Measurements from ENCODE around the gene ZCCHC7. TPM values are rescaled to one million over a fixed set of nuclear protein-coding genes. Genes with fewer than 3 reads are reported as not detected.

Gene ZCCHC7
- total and polyA plus RNA-seq, 2 experiments from 2014 or later: 29.8 to 38.8 TPM

DNA sequence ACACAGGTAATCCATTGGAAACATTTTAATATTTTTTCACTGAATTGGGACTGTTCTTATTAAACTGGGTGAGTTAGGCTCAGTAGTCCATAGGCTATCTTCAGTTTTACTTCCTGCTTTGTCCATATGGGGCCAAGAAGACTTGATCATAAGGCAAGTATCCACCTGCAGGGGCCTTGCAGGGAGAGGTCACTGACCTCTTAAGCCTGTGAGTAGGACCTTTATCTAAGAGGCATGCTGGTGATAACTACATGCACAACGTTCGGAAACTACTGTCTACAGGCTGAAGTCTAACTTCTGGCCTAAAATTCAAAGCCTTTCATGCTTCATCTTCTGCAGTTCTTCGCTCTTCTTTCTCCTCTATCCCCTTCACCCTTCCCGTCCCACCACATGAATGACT, 242.1 kb downstream of the ZCCHC7 start (continued):
- TF ChIP-seq, protein P1, sequence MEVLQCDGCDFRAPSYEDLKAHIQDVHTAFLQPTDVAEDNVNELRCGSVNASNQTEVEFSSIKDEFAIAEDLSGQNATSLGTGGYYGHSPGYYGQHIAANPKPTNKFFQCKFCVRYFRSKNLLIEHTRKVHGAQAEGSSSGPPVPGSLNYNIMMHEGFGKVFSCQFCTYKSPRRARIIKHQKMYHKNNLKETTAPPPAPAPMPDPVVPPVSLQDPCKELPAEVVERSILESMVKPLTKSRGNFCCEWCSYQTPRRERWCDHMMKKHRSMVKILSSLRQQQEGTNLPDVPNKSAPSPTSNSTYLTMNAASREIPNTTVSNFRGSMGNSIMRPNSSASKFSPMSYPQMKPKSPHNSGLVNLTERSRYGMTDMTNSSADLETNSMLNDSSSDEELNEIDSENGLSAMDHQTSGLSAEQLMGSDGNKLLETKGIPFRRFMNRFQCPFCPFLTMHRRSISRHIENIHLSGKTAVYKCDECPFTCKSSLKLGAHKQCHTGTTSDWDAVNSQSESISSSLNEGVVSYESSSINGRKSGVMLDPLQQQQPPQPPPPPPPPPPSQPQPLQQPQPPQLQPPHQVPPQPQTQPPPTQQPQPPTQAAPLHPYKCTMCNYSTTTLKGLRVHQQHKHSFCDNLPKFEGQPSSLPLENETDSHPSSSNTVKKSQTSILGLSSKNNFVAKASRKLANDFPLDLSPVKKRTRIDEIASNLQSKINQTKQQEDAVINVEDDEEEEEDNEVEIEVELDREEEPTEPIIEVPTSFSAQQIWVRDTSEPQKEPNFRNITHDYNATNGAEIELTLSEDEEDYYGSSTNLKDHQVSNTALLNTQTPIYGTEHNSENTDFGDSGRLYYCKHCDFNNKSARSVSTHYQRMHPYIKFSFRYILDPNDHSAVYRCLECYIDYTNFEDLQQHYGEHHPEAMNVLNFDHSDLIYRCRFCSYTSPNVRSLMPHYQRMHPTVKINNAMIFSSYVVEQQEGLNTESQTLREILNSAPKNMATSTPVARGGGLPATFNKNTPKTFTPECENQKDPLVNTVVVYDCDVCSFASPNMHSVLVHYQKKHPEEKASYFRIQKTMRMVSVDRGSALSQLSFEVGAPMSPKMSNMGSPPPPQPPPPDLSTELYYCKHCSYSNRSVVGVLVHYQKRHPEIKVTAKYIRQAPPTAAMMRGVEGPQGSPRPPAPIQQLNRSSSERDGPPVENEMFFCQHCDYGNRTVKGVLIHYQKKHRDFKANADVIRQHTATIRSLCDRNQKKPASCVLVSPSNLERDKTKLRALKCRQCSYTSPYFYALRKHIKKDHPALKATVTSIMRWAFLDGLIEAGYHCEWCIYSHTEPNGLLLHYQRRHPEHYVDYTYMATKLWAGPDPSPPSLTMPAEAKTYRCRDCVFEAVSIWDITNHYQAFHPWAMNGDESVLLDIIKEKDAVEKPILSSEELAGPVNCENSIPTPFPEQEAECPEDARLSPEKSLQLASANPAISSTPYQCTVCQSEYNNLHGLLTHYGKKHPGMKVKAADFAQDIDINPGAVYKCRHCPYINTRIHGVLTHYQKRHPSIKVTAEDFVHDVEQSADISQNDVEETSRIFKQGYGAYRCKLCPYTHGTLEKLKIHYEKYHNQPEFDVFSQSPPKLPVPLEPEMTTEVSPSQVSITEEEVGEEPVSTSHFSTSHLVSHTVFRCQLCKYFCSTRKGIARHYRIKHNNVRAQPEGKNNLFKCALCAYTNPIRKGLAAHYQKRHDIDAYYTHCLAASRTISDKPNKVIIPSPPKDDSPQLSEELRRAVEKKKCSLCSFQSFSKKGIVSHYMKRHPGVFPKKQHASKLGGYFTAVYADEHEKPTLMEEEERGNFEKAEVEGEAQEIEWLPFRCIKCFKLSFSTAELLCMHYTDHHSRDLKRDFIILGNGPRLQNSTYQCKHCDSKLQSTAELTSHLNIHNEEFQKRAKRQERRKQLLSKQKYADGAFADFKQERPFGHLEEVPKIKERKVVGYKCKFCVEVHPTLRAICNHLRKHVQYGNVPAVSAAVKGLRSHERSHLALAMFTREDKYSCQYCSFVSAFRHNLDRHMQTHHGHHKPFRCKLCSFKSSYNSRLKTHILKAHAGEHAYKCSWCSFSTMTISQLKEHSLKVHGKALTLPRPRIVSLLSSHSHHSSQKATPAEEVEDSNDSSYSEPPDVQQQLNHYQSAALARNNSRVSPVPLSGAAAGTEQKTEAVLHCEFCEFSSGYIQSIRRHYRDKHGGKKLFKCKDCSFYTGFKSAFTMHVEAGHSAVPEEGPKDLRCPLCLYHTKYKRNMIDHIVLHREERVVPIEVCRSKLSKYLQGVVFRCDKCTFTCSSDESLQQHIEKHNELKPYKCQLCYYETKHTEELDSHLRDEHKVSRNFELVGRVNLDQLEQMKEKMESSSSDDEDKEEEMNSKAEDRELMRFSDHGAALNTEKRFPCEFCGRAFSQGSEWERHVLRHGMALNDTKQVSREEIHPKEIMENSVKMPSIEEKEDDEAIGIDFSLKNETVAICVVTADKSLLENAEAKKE (CRISPR knock-in tag; IDR thresholded peaks at IDR 0.05): no peak

DNA sequence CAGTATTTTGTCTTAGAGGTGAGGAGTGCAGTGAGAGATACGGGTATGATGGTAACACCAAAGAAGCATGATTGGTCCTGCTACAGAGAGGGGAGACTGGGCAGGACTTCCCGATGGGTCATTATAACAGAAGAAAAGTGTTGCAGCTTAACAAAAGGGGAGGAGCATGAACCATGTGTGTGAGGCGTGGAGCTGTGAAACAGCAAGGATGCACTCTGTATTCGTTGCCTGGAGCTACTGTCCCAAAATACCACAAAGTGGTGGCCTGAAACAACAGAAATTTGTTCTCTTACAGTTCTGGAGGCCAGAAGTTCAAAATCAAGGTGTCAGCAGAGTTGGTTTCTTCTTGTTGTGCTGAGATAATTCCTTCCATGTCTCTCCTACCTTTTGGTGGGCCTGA, 242.8 kb downstream of the ZCCHC7 start:
- H3K36me3 ChIP-seq (ENCODE audit: insufficient read depth): no peaks in the 10 kb centered on the region
- no peak overlapping the region for H3K4me3 ChIP-seq
- no peak overlapping the region for H2AFZ ChIP-seq
- no peaks in the 10 kb centered on the region for H3K9me3 Mint-ChIP-seq
- no peaks in the 10 kb centered on the region for H3K36me3 Mint-ChIP-seq (ENCODE audit: low read depth)
- H3K4me3 Mint-ChIP-seq: no peak overlapping the region
- H3K27me3 Mint-ChIP-seq (ENCODE audit: insufficient read depth, low read depth, poor library complexity): peaks cover 2% of the 10 kb centered on the region
- H3K4me1 ChIP-seq (ENCODE audit: insufficient read depth): no peaks in the 10 kb centered on the region
- H3K9me2 ChIP-seq (ENCODE audit: insufficient read depth): 0 out of 2 replicates have a peak, but pooled peaks cover 2% of the 10 kb centered on the region
- no peak overlapping the region for H3K27ac ChIP-seq (ENCODE audit: low read depth)
- H3K27ac Mint-ChIP-seq: no peak overlapping the region
- H3K4me2 ChIP-seq: no peak overlapping the region
- no peak for DNase-seq (ENCODE audit: low spot score)
- no peaks in the 10 kb centered on the region for H3K27me3 ChIP-seq (ENCODE audit: insufficient read depth)
- no peak for ATAC-seq
- no peaks in the 10 kb centered on the region for H3K4me1 Mint-ChIP-seq
- no peaks in the 10 kb centered on the region for H4K20me1 ChIP-seq (replicated peaks; ENCODE audit: insufficient read depth)
- no peaks in the 10 kb centered on the region for H3K79me2 ChIP-seq (replicated peaks; ENCODE audit: insufficient read depth)
- H3F3A ChIP-seq (replicated peaks; ENCODE audit: low read depth): no peaks in the 10 kb centered on the region
- TF ChIP-seq EZH2phosphoT487 (IDR thresholded peaks at IDR 0.05; ENCODE audit: unreplicated experiment): no peak
- TF ChIP-seq, protein P1 (CRISPR knock-in tag; IDR thresholded peaks at IDR 0.05): no peak
- TF ChIP-seq, protein P2, sequence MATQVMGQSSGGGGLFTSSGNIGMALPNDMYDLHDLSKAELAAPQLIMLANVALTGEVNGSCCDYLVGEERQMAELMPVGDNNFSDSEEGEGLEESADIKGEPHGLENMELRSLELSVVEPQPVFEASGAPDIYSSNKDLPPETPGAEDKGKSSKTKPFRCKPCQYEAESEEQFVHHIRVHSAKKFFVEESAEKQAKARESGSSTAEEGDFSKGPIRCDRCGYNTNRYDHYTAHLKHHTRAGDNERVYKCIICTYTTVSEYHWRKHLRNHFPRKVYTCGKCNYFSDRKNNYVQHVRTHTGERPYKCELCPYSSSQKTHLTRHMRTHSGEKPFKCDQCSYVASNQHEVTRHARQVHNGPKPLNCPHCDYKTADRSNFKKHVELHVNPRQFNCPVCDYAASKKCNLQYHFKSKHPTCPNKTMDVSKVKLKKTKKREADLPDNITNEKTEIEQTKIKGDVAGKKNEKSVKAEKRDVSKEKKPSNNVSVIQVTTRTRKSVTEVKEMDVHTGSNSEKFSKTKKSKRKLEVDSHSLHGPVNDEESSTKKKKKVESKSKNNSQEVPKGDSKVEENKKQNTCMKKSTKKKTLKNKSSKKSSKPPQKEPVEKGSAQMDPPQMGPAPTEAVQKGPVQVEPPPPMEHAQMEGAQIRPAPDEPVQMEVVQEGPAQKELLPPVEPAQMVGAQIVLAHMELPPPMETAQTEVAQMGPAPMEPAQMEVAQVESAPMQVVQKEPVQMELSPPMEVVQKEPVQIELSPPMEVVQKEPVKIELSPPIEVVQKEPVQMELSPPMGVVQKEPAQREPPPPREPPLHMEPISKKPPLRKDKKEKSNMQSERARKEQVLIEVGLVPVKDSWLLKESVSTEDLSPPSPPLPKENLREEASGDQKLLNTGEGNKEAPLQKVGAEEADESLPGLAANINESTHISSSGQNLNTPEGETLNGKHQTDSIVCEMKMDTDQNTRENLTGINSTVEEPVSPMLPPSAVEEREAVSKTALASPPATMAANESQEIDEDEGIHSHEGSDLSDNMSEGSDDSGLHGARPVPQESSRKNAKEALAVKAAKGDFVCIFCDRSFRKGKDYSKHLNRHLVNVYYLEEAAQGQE (IDR thresholded peaks at IDR 0.05; ENCODE audit: unreplicated experiment): no peak
- TF ChIP-seq CREB1 (CRISPR knock-in tag; IDR thresholded peaks at IDR 0.05; ENCODE audit: low read depth): no peak
